A673 (cell line): ENCODE results near the gene INPP5A.

Experiments
- CTCF ChIP-seq: fragments of 300-800, 200-600 bp; sonication (generic); conservative IDR thresholded peaks from 2 replicates; pipeline ENCODE4 v1.5.1; 2017; ENCODE audit warnings: low read depth, mild to moderate bottlenecking, antibody characterized with exemption, low read length, moderate library complexity, mixed read lengths
- EZH2 ChIP-seq: fragments of 200-600 bp; sonication (generic); IDR thresholded peaks from 2 replicates; pipeline ENCODE4 v1.6.1; 2017; ENCODE audit warnings: borderline replicate concordance, low read depth, mild to moderate bottlenecking, mixed read lengths, antibody characterized with exemption, low read length; ENCODE audit not compliant: poor library complexity, severe bottlenecking

- TF ChIP-seq EZH2, result no peak
- no peak for TF ChIP-seq CTCF
Measured at GRCh38 chr10:132705173-132705572, 167.6 kb downstream of the INPP5A start.
